Common myeloid progenitor, CD34-positive (primary cell): ENCODE measurements around the gene RABL6.
A peak's percentile ranks its signal among the peaks of the same experiment; 100 is the strongest.
"Not testable (repeated sequence)": the region's sequence is repeated elsewhere in the genome, so short reads cannot be mapped to it uniquely, and the experiment has no call there.

Experiments
- CTCF ChIA-PET: fragments of 350-600 bp; sonication (Branson Sonifier 250); formaldehyde crosslinking; loops from one replicate; lab custom pipeline; 2021; ENCODE audit warnings: antibody characterized with exemption; lab: Charles Lee
- POLR2A ChIA-PET: fragments of 350-600 bp; sonication (Branson Sonifier 250); formaldehyde crosslinking; loops from one replicate; lab custom pipeline; 2021; ENCODE audit warnings: antibody characterized with exemption; lab: Charles Lee
- DNase-seq, 3 donors: peaks; one replicate each; pipeline versions ENCODE4 v3.0.0 to v3.0.0-alpha.2; 2013
- H3K27ac ChIP-seq, 2 experiments: 1 replicate in 1 of 2; 2 replicates in 1 of 2; pipeline ENCODE4 v1.7.0; 2013; ENCODE audit warnings: inconsistent platforms in 2 of 2, low read length in 2 of 2, mild to moderate bottlenecking in 2 of 2, low read depth in 1 of 2, moderate library complexity in 1 of 2; ENCODE audit not compliant: severe bottlenecking in 2 of 2, insufficient read depth in 1 of 2, poor library complexity in 1 of 2
- H3K27me3 ChIP-seq, 5 experiments: replicated peaks in 2 of 5; 1 replicate in 3 of 5; 2 replicates in 2 of 5; pipeline versions ENCODE4 v1.6.1 to v1.7.0; 2013; ENCODE audit warnings: low read length in 4 of 5, mild to moderate bottlenecking in 2 of 5, moderate library complexity in 2 of 5, inconsistent platforms in 1 of 5; ENCODE audit not compliant: insufficient read depth in 5 of 5, control insufficient read depth in 4 of 5
- H3K36me3 ChIP-seq, 4 experiments: 1 replicate in 2 of 4; 2 replicates in 2 of 4; pipeline versions ENCODE4 v1.6.1 to v1.7.0; 2013; ENCODE audit warnings: low read length in 3 of 4, control low read depth in 1 of 4, mild to moderate bottlenecking in 1 of 4; ENCODE audit not compliant: control insufficient read depth in 4 of 4, insufficient read depth in 4 of 4
- H3K4me1 ChIP-seq, 4 experiments: 1 replicate in 3 of 4; 2 replicates in 1 of 4; pipeline versions ENCODE4 v1.6.1 to v1.7.1; 2013; ENCODE audit warnings: low read length in 3 of 4, mild to moderate bottlenecking in 3 of 4, control low read depth in 1 of 4, inconsistent platforms in 1 of 4, moderate library complexity in 1 of 4; ENCODE audit not compliant: control insufficient read depth in 4 of 4, insufficient read depth in 4 of 4; ENCODE audit errors: control extremely low read depth in 1 of 4
- H3K4me3 ChIP-seq, 7 experiments: 1 replicate in 4 of 7; 2 replicates in 3 of 7; pipeline versions ENCODE4 v1.5.1 to v1.7.0; 2013; ENCODE audit warnings: mild to moderate bottlenecking in 7 of 7, low read length in 6 of 7, moderate library complexity in 6 of 7, inconsistent platforms in 2 of 7, low read depth in 2 of 7, control low read depth in 1 of 7; ENCODE audit not compliant: insufficient read depth in 4 of 7, control insufficient read depth in 1 of 7; ENCODE audit errors: extremely low read depth in 1 of 7
- H3K9me3 ChIP-seq, 5 experiments: 1 replicate in 4 of 5; 2 replicates in 1 of 5; pipeline versions ENCODE4 v1.6.1 to v1.7.1; 2013; ENCODE audit warnings: low read length in 4 of 5, mild to moderate bottlenecking in 2 of 5, inconsistent platforms in 1 of 5, low read depth in 1 of 5, moderate library complexity in 1 of 5; ENCODE audit not compliant: control insufficient read depth in 4 of 5, insufficient read depth in 2 of 5; ENCODE audit errors: control extremely low read depth in 1 of 5
- WGBS: methylation state at CpG from one replicate; pipeline ENCODE4 v1.1.5; 2013; ENCODE audit not compliant: insufficient coverage; 5-methylcytosine and 5-hydroxymethylcytosine counted together

RABL6 gene

DNA sequence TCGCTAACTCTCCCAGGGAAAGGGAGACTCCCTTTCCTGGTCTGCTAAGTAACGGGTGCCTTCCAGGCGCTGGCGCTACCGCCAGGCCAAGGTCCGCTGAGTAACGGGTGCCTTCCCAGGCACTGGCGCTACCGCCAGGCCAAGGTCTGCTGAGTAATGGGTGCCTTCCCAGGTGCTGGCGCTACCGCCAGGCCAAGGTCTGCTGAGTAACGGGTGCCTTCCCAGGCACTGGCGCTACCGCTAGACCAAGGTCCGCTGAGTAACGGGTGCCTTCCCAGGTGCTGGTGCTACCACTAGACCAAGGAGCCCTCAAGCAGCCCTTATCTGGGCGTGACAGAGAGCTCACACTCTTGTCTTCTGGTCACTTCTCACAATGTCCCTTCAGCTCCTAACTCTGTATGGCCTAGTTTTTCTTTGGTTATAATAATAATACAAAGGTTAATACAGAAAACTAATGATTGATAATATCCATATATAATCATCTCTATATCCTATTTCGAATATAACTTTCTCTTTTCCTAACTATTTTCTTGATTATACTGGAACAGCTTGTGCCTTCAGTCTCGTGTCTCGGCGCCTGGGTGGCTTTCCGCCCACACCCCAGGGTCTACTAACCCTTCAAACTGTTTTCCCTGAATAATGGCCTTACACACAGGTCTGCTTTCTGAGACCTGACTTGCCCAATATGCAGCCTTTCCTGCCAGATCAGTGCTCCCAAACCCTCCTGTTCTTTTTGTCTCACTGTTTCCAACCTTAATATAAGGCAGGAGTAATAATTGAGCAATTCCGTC lies 22.0 kb upstream of the RABL6 start:
- H3K27me3 ChIP-seq, H3K9me3 ChIP-seq, H3K27ac ChIP-seq, POLR2A ChIA-PET, H3K36me3 ChIP-seq, H3K4me3 ChIP-seq: not testable (repeated sequence)
- CTCF ChIA-PET, result interaction anchor here (0.6 to 8.3 kb wide), 7 partner anchors 8 to 338 kb away, joined by 3 to 75 read pairs (median 10); no protein-coding TSS in a partner anchor
- peak in 1 of 3 donors; percentile 50 for DNase-seq
- WGBS, result 94% methylated on average over 22 of the region's 23 CpGs
- peaks cover 0 to 26% (median 12%) of the 10 kb centered on the region in 4 experiments for H3K4me1 ChIP-seq

DNA sequence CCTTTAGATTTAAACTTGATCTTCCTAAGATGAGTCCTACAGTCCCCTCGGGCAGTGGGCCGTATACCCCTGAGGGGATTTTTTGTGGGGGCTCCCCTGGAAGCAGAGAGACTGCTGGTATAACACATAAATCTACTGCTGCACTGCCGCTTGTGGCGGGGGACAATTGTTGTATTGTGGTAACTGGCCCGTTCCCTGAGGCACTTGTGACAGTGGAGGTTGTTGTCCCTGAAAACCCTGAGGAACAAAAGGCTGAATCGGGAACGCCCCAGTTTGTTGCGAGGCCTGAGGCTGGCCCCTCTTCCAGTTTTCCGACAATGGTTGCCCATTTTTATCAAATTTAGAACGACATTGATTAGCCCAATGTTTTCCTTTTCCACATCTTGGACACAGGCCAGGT lies 21.3 kb upstream of the RABL6 start:
- ChIA-PET CTCF (interaction anchor here (0.9 to 8.3 kb wide), 6 partner anchors 9 to 279 kb away, joined by 3 to 75 read pairs (median 10); no protein-coding TSS in a partner anchor), POLR2A (no interaction called here)
- Histone ChIP-seq H3K27me3 (no peaks in the 10 kb centered on the region), H3K4me1 (peaks cover 0 to 28% (median 13%) of the 10 kb centered on the region in 4 experiments), H3K4me3 (no peak overlapping the region), H3K27ac (no peak overlapping the region), H3K36me3 (no peaks in the 10 kb centered on the region), H3K9me3 (no peaks in the 10 kb centered on the region)
- DNase-seq, result no peak
- WGBS, result 88% methylated on average over 4 of the region's 10 CpGs

GRCh38 chr9:136786983-136787382 lies 20.8 kb upstream of the RABL6 start:
- H3K27me3 ChIP-seq, DNase-seq, H3K9me3 ChIP-seq, H3K4me3 ChIP-seq, H3K36me3 ChIP-seq, H3K27ac ChIP-seq, POLR2A ChIA-PET: not testable (repeated sequence)
- CTCF ChIA-PET, result interaction anchor here (0.7 to 8.3 kb wide), 12 partner anchors 9 to 425 kb away, joined by 3 to 75 read pairs (median 3); no protein-coding TSS in a partner anchor
- peaks cover 0 to 34% (median 19%) of the 10 kb centered on the region in 4 experiments for H3K4me1 ChIP-seq
- WGBS, result 85% methylated on average over 3 of the region's 4 CpGs

GRCh38 chr9:136787690-136788400 lies 19.9 kb upstream of the RABL6 start:
- peak; percentile 67 to 79 (median 71) for DNase-seq
- POLR2A ChIA-PET, result no interaction called here
- Histone ChIP-seq H3K27ac (peak overlapping the region in 1 of 2 experiments; percentile 34), H3K36me3 (peaks cover 0 to 6% (median 1%) of the 10 kb centered on the region in 4 experiments), H3K4me3 (peak overlapping the region in 1 of 7 experiments; percentile 8), H3K4me1 (peaks cover 0 to 42% (median 26%) of the 10 kb centered on the region in 4 experiments), H3K27me3 (no peaks in the 10 kb centered on the region), H3K9me3 (no peaks in the 10 kb centered on the region)
- CTCF ChIA-PET, result interaction anchor here (0.8 to 8.3 kb wide), 12 partner anchors 10 to 247 kb away, joined by 3 to 75 read pairs (median 3); no protein-coding TSS in a partner anchor
- 24% methylated on average over 19 of the region's 21 CpGs for WGBS

DNA sequence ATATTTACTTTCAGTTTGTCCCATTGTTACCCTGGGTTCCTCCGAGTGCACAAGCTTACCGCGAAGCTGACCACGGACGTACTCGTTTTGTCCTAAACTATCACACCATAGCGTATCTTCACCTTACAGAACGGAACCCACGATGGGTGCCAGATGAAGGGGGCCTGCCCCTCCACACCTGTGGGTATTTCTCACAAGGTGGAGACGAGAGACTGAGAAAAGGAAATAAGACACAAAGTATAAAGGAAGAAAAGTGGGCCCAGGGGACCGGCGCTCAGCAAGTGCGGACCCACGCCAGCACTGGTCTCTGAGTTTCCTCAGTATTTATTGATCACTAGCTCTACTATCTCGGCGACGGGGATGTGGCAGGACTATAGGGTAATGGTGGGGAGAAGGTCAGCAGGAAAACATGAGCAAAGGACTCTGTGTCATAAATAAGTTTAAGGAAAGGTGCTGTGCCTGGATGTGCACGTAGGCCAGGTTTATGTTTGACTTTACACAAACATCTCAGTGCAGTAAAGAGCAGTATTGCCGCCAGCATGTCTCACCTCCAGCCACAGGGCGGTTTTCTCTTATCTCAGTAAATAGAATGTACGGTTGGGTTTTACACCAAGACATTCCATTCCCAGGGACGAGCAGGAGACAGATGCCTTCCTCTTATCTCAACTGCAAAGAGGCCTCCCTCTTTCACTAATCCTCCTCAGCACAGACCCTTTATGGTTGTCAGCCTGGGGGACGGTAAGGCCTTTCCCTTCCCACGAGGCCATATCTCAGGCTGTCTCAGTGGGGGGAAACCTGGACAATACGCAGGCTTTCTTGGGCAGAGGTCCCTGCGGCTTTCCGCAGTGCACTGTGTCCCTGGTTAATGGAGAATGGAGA lies 18.9 kb upstream of the RABL6 start:
- CTCF ChIA-PET, result interaction anchor here (0.8 to 8.3 kb wide), 6 partner anchors 11 to 246 kb away, joined by 3 to 75 read pairs (median 6); no protein-coding TSS in a partner anchor
- H3K27ac ChIP-seq, result peak overlapping the region in 1 of 2 experiments; percentile 60
- H3K27me3 ChIP-seq, POLR2A ChIA-PET, H3K9me3 ChIP-seq, H3K4me3 ChIP-seq: not testable (repeated sequence)
- peaks cover 0 to 17% (median 4%) of the 10 kb centered on the region in 4 experiments for H3K36me3 ChIP-seq
- peak in 2 of 3 donors; percentile 51 to 62 for DNase-seq
- H3K4me1 ChIP-seq, result peaks cover 0 to 46% (median 25%) of the 10 kb centered on the region in 4 experiments
- 89% methylated on average over 16 of the region's 27 CpGs for WGBS

- Histone ChIP-seq H3K36me3 (peaks cover 0 to 17% (median 4%) of the 10 kb centered on the region in 4 experiments), H3K4me1 (peaks cover 0 to 43% (median 24%) of the 10 kb centered on the region in 4 experiments), H3K27me3 (no peaks in the 10 kb centered on the region), H3K4me3 (no peak overlapping the region), H3K9me3 (no peaks in the 10 kb centered on the region), H3K27ac (peak overlapping the region in 1 of 2 experiments; percentile 60)
- WGBS, result 86% methylated on average over 3 of the region's 3 CpGs
- no peak for DNase-seq
- POLR2A ChIA-PET, result no interaction called here
- CTCF ChIA-PET, result no interaction called here
These were observed 18.2 kb upstream of the RABL6 start for GRCh38 chr9:136789523-136789937.
